PC-3 (cell line): ENCODE results near the gene CMPK1. TPM values are rescaled to one million over a fixed set of nuclear protein-coding genes. Genes with fewer than 3 reads are reported as not detected.

Experiments
- ATAC-seq: fragments of 200-7000 bp; cut with Tn5 transposase; 2 replicates; pipeline ENCODE4 v1.9.1; 2020; ENCODE audit warnings: mild to moderate bottlenecking, moderate library complexity
- BruUV-seq: library from RNA; stranded (reverse); fragments of 400-500 nt; replicated peaks from 2 replicates; lab custom pipeline; 2021; lab: Mats Ljungman, UMichigan
- CTCF ChIA-PET: fragments of 300-600 bp; sonication (Branson Sonifier 250); formaldehyde crosslinking; loops from one replicate; lab custom pipeline; 2022; ENCODE audit warnings: antibody characterized with exemption; lab: Charles Lee
- POLR2A ChIA-PET: fragments of 300-600 bp; sonication (Branson Sonifier 250); formaldehyde crosslinking; loops from one replicate; lab custom pipeline; 2022; ENCODE audit warnings: antibody characterized with exemption; ENCODE audit not compliant: unreplicated experiment; lab: Charles Lee
- DNase-seq: peaks from one replicate; pipeline ENCODE4 v3.0.0-alpha.2; 2015
- H2AFZ ChIP-seq: fragments of 300-600 bp; sonication (generic); 2 replicates; pipeline ENCODE4 v1.6.0; 2016; ENCODE audit warnings: antibody characterized with exemption, low read length
- H3F3A ChIP-seq: fragments of 300-600 bp; sonication (generic); one replicate; pipeline ENCODE4 v1.6.0; 2017; ENCODE audit warnings: antibody characterized with exemption, low read length, control low read depth, mild to moderate bottlenecking; ENCODE audit not compliant: unreplicated experiment
- H3K27ac ChIP-seq: fragments of 300-600 bp; sonication (generic); 2 replicates; pipeline ENCODE4 v1.5.1; 2016; ENCODE audit warnings: mild to moderate bottlenecking, low read length
- H3K27me3 ChIP-seq: fragments of 300-600 bp; sonication (generic); 2 replicates; pipeline ENCODE4 v1.6.1; 2016; ENCODE audit warnings: low read length, mixed read lengths
- H3K36me3 ChIP-seq: fragments of 300-600 bp; sonication (generic); 2 replicates; pipeline ENCODE4 v1.6.1; 2016; ENCODE audit warnings: low read depth, mixed run types, low read length, mixed read lengths
- H3K4me1 ChIP-seq: fragments of 300-600 bp; sonication (generic); 2 replicates; pipeline ENCODE4 v1.5.1; 2016; ENCODE audit warnings: low read length; ENCODE audit not compliant: insufficient read depth
- H3K4me2 ChIP-seq: fragments of 300-600 bp; sonication (generic); 2 replicates; pipeline ENCODE4 v1.6.0; 2016; ENCODE audit warnings: low read length
- H3K4me3 ChIP-seq: fragments of 300-600 bp; sonication (generic); 2 replicates; pipeline ENCODE4 v1.5.1; 2016; ENCODE audit warnings: mild to moderate bottlenecking, low read length, mixed read lengths
- H3K79me2 ChIP-seq: fragments of 300-600 bp; sonication (generic); 2 replicates; pipeline ENCODE4 v1.6.1; 2017; ENCODE audit warnings: low read length, mixed read lengths
- H3K9ac ChIP-seq: fragments of 300-600 bp; sonication (generic); 2 replicates; pipeline ENCODE4 v1.6.0; 2016; ENCODE audit warnings: mild to moderate bottlenecking, low read length
- H3K9me2 ChIP-seq: fragments of 300-600 bp; sonication (generic); replicated peaks from 2 replicates; pipeline ENCODE4 v1.6.1; 2016; ENCODE audit warnings: mixed run types, low read length, mixed read lengths
- H3K9me3 ChIP-seq: fragments of 300-600 bp; sonication (generic); 2 replicates; pipeline ENCODE4 v1.6.1; 2016; ENCODE audit warnings: low read length, mixed read lengths
- H4K20me1 ChIP-seq: fragments of 300-600 bp; sonication (generic); 2 replicates; pipeline ENCODE4 v1.6.1; 2016; ENCODE audit warnings: low read length, mixed read lengths
- CTCF ChIP-seq: fragments of 300-600 bp; sonication (generic); conservative IDR thresholded peaks from 2 replicates; pipeline ENCODE4 v1.5.1; 2017; ENCODE audit warnings: antibody characterized with exemption, low read depth, mild to moderate bottlenecking, low read length
- EZH2 ChIP-seq: fragments of 300-600 bp; sonication (generic); IDR thresholded peaks from one replicate; pipeline ENCODE4 v1.6.1; 2017; ENCODE audit warnings: antibody characterized with exemption, mild to moderate bottlenecking, low read length; ENCODE audit not compliant: unreplicated experiment
- EZH2phosphoT487 ChIP-seq: fragments of 300-600 bp; sonication (generic); IDR thresholded peaks from 2 replicates; pipeline ENCODE4 v1.6.1; 2018; ENCODE audit warnings: mild to moderate bottlenecking, antibody characterized with exemption, low read length, borderline replicate concordance
- intact Hi-C: fragments of 100-400 bp; cut with micrococcal nuclease; formaldehyde crosslinking; loops from 2 replicates; pipeline ENCODE4 v1.9.0; 2023
- total RNA-seq: library from RNA; depleted of rRNA; stranded (reverse); fragments of >200 nt; gene quantifications from 2 replicates; pipeline ENCODE4 v1.2.3, GENCODE V29; 2014

Gene CMPK1
- total RNA-seq, 1 experiment from 2014 or later: 86.2 TPM

DNA sequence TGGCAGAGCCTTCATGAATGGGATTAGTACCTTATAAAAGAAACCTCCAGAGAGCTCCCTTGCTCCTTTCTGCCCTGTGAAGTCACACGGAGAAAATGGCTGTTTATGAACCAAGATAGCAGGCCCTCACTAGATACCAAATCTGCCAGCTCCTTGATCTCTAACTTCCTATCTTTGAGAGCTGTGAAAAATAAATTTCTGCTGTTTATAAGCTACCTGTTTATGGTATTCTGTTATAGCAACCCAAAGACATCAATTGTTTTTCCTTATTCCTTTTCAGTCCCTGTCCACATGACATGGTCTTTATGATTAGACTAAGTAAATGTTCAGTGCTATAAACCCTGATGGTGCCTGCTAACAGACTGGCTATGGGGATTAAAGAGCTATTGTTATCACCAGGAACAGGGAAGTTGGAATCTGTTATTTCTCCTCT lies 10.0 kb upstream of the CMPK1 start:
- H3K4me2 ChIP-seq: no peak overlapping the region
- no peaks in the 10 kb centered on the region for H3F3A ChIP-seq
- no peaks in the 10 kb centered on the region for H3K79me2 ChIP-seq
- H3K27ac ChIP-seq: no peak overlapping the region
- H3K9me2 ChIP-seq: no peaks in the 10 kb centered on the region
- peak; percentile 42 for ATAC-seq
- no peak overlapping the region for H2AFZ ChIP-seq
- CTCF ChIA-PET: interaction anchor here (1.4 kb wide), 1 partner anchor 10 kb away, joined by 6 read pairs; the partner anchor contains the start of gene CMPK1
- no peak overlapping the region for H3K9ac ChIP-seq
- POLR2A ChIA-PET: interaction anchor here (1.4 kb wide), 1 partner anchor 10 kb away, joined by 13 read pairs; the partner anchor contains the start of gene STIL
- BruUV-seq: no TSS peak
- intact Hi-C loops: no loop called here
- no peak overlapping the region for H3K4me3 ChIP-seq
- DNase-seq: no peak
- no peaks in the 10 kb centered on the region for H3K9me3 ChIP-seq
- no peaks in the 10 kb centered on the region for H3K36me3 ChIP-seq
- no peak for TF ChIP-seq EZH2
- TF ChIP-seq CTCF: no peak
- TF ChIP-seq EZH2phosphoT487: no peak
- H3K27me3 ChIP-seq: no peaks in the 10 kb centered on the region
- H3K4me1 ChIP-seq: no peaks in the 10 kb centered on the region
- no peaks in the 10 kb centered on the region for H4K20me1 ChIP-seq

- POLR2A ChIA-PET: interaction anchor here (1.4 kb wide), 1 partner anchor 11 kb away, joined by 13 read pairs; the partner anchor contains the start of gene STIL
- intact Hi-C loops: no loop called here
Measured at GRCh38 chr1:47324682-47325081, 8.9 kb upstream of the CMPK1 start.

More at GRCh38 chr1:47324682-47325081, 8.9 kb upstream of the CMPK1 start:
- Histone ChIP-seq H3F3A (no peaks in the 10 kb centered on the region), H3K4me2 (no peak overlapping the region), H3K9ac (no peak overlapping the region), H3K79me2 (no peaks in the 10 kb centered on the region), H3K4me3 (no peak overlapping the region), H3K27me3 (no peaks in the 10 kb centered on the region), H3K27ac (no peak overlapping the region), H3K9me2 (no peaks in the 10 kb centered on the region), H3K9me3 (no peaks in the 10 kb centered on the region), H2AFZ (no peak overlapping the region), H3K36me3 (no peaks in the 10 kb centered on the region), H4K20me1 (no peaks in the 10 kb centered on the region), H3K4me1 (no peaks in the 10 kb centered on the region)
- TF ChIP-seq EZH2phosphoT487: no peak
- TF ChIP-seq CTCF: no peak
- no peak for TF ChIP-seq EZH2
- DNase-seq (no peak), ATAC-seq (no peak)
- CTCF ChIA-PET: interaction anchor here (1.4 kb wide), 1 partner anchor 9 kb away, joined by 6 read pairs; the partner anchor contains the start of gene CMPK1
- BruUV-seq: no TSS peak
